Stimulated activated CD4-positive, alpha-beta T cell treated with anti-CD3 and anti-CD28 coated beads, TNF-alpha, amount 100 ng/mL, for 48 hours (primary cell): ENCODE data around the gene HDAC4.

Source experiments
- DNase-seq, 3 donors: peaks; one replicate each; pipeline ENCODE4 v3.0.0-alpha.2; 2020; ENCODE audit warnings: low read depth in 3 of 3

Gene HDAC4

GRCh38 chr2:239255628-239256349 is 145.0 kb downstream of the HDAC4 start:
- no peak for DNase-seq

- DNase-seq = no peak
Observed at GRCh38 chr2:239255218-239255617, 145.6 kb downstream of the HDAC4 start.

- DNase-seq = no peak
Observed at GRCh38 chr2:239253701-239254436, 147.0 kb downstream of the HDAC4 start.

- DNase-seq = no peak
Observed at GRCh38 chr2:239253264-239253663, 147.6 kb downstream of the HDAC4 start.

- DNase-seq = no peak
Observed at GRCh38 chr2:239252801-239253200, 148.0 kb downstream of the HDAC4 start.

- DNase-seq = no peak
Observed at GRCh38 chr2:239252393-239252792, 148.4 kb downstream of the HDAC4 start.

GRCh38 chr2:239251971-239252370 is 148.8 kb downstream of the HDAC4 start:
- no peak for DNase-seq

GRCh38 chr2:239250216-239251081 is 150.4 kb downstream of the HDAC4 start:
- DNase-seq = no peak

- no peak for DNase-seq
Observed at GRCh38 chr2:239249776-239250175, 151.0 kb downstream of the HDAC4 start.

- no peak for DNase-seq
Observed at GRCh38 chr2:239249048-239249447, 151.8 kb downstream of the HDAC4 start.

- no peak for DNase-seq
Observed at GRCh38 chr2:239247401-239248245, 153.2 kb downstream of the HDAC4 start.

- no peak for DNase-seq
Observed at GRCh38 chr2:239246723-239247122, 154.1 kb downstream of the HDAC4 start.

GRCh38 chr2:239245872-239246721 is 154.7 kb downstream of the HDAC4 start:
- no peak for DNase-seq

- DNase-seq = no peak
Observed at GRCh38 chr2:239245107-239245506, 155.7 kb downstream of the HDAC4 start.

GRCh38 chr2:239244625-239245024 is 156.2 kb downstream of the HDAC4 start:
- no peak for DNase-seq

GRCh38 chr2:239241431-239241960 is 159.3 kb downstream of the HDAC4 start:
- DNase-seq = no peak

- DNase-seq = no peak
Observed at GRCh38 chr2:239240414-239240881, 160.4 kb downstream of the HDAC4 start.

- DNase-seq = no peak
Observed at GRCh38 chr2:239239607-239240413, 161.0 kb downstream of the HDAC4 start.
